HepG2 (cell line): ENCODE measurements around the gene ZFP36L2. TPM values are rescaled to one million over a fixed set of nuclear protein-coding genes. Genes with fewer than 3 reads are reported as not detected.

ENCODE experiments used
- ARID4A ChIP-seq: sonication (generic); formaldehyde crosslinking; IDR thresholded peaks from 2 replicates; pipeline ENCODE4 v1.5.0; 2020; ENCODE audit warnings: mild to moderate bottlenecking, missing genetic modification reagents, borderline replicate concordance
- HOXA3 ChIP-seq: sonication (generic); formaldehyde crosslinking; IDR thresholded peaks from 2 replicates; pipeline ENCODE4 v1.5.0; 2020; ENCODE audit warnings: missing genetic modification reagents
- MED8 ChIP-seq: sonication (generic); formaldehyde crosslinking; IDR thresholded peaks from 2 replicates; pipeline ENCODE4 v1.8.1; 2023; ENCODE audit warnings: mild to moderate bottlenecking, missing genetic modification reagents; ENCODE audit not compliant: insufficient replicate concordance
- NFE2L2 ChIP-seq: fragments of 150-350 bp; IDR thresholded peaks from 2 replicates; pipeline ENCODE4 v1.6.1; 2014; ENCODE audit warnings: low read length
- NR2F2 ChIP-seq: IDR thresholded peaks from 2 replicates; pipeline ENCODE4 v1.6.1; 2012; ENCODE audit warnings: low read depth, inconsistent platforms, borderline replicate concordance
- RXRB ChIP-seq: IDR thresholded peaks from 2 replicates; pipeline ENCODE4 v1.6.1; 2016; ENCODE audit warnings: borderline replicate concordance, missing genetic modification reagents, missing compliant biosample characterization
- SETDB1 ChIP-seq: sonication (generic); formaldehyde crosslinking; IDR thresholded peaks from 2 replicates; pipeline ENCODE4 v1.5.1; 2020; ENCODE audit warnings: missing genetic modification reagents, mild to moderate bottlenecking, borderline replicate concordance
- TGIF2 ChIP-seq: IDR thresholded peaks from 2 replicates; pipeline ENCODE4 v1.6.1; 2016; ENCODE audit warnings: control low read depth, missing compliant biosample characterization
- ZBTB37 ChIP-seq: sonication (generic); formaldehyde crosslinking; IDR thresholded peaks from 2 replicates; pipeline ENCODE4 v1.4.0; 2020; ENCODE audit warnings: mild to moderate bottlenecking, missing genetic modification reagents
- ZBTB43 ChIP-seq: sonication (generic); formaldehyde crosslinking; conservative IDR thresholded peaks from 2 replicates; pipeline ENCODE4 v1.4.0; 2020; ENCODE audit warnings: missing genetic modification reagents
- ZBTB8A ChIP-seq: sonication (generic); formaldehyde crosslinking; IDR thresholded peaks from 2 replicates; pipeline ENCODE4 v1.4.0; 2020; ENCODE audit warnings: mild to moderate bottlenecking, low read depth, missing genetic modification reagents, borderline replicate concordance
- ZFP36L2 ChIP-seq: sonication (generic); formaldehyde crosslinking; IDR thresholded peaks from 2 replicates; pipeline ENCODE4 v1.4.0; 2020; ENCODE audit warnings: missing genetic modification reagents
- ZNF274 ChIP-seq: sonication (generic); formaldehyde crosslinking; IDR thresholded peaks from 2 replicates; pipeline ENCODE4 v1.5.1; 2020; ENCODE audit warnings: mild to moderate bottlenecking, missing genetic modification reagents
- ZNF567 ChIP-seq: sonication (generic); formaldehyde crosslinking; IDR thresholded peaks from 2 replicates; pipeline ENCODE4 v1.8.1; 2023; ENCODE audit warnings: mild to moderate bottlenecking, missing genetic modification reagents, borderline replicate concordance
- ZNF589 ChIP-seq: sonication (generic); formaldehyde crosslinking; conservative IDR thresholded peaks from 2 replicates; pipeline ENCODE4 v1.8.0; 2022; ENCODE audit warnings: mild to moderate bottlenecking, moderate library complexity, missing genetic modification reagents
- ZNF672 ChIP-seq: sonication (generic); formaldehyde crosslinking; IDR thresholded peaks from 2 replicates; pipeline ENCODE4 v1.8.1; 2022; ENCODE audit warnings: missing genetic modification reagents
- ZNF737 ChIP-seq: sonication (generic); formaldehyde crosslinking; IDR thresholded peaks from 2 replicates; pipeline ENCODE4 v1.5.0; 2020; ENCODE audit warnings: missing genetic modification reagents, mild to moderate bottlenecking, borderline replicate concordance
- ZNF792 ChIP-seq: IDR thresholded peaks from 2 replicates; pipeline ENCODE4 v1.6.1; 2016
- ZNF800 ChIP-seq: sonication (generic); formaldehyde crosslinking; IDR thresholded peaks from 2 replicates; pipeline ENCODE4 v1.4.0; 2020; ENCODE audit warnings: missing genetic modification reagents
- polyA plus RNA-seq, 8 experiments: library from polyadenylated mRNA; depleted of rRNA in 3 of 8; stranded (reverse) in 7 of 8; unstranded in 1 of 8; fragments of >200 nt; fragmentation: Illumina TruSeq in 4 of 8; extraction: Trizol in 4 of 8; gene quantifications; 2 replicates each; pipeline versions ENCODE4 v1.2.1 to v1.2.3, GENCODE V29; 2011 to 2016; ENCODE audit warnings: low read depth in 4 of 8, missing spikeins in 1 of 8, mixed read lengths in 1 of 8; ENCODE audit not compliant: insufficient read depth in 1 of 8
- total RNA-seq, 5 experiments: library from RNA; depleted of rRNA; stranded (reverse); fragments of >200 nt; fragmentation: Illumina TruSeq; extraction: Trizol; gene quantifications; 2 replicates each; pipeline ENCODE4 v1.2.3, GENCODE V29; 2016; ENCODE audit warnings: low read depth in 1 of 5

ZFP36L2 gene
- total and polyA plus RNA-seq, 2 of the 13 experiments (the other 11 are each of a cell fraction or from before 2014, with no cell fraction given) = 11.2 to 21.8 TPM

GRCh38 chr2:43225093-43225787 lies 1.2 kb downstream of the ZFP36L2 start (continued):
- TF ChIP-seq ZBTB43 (CRISPR knock-in tag) (peak; percentile 78; the same call in 1 of the 2 replicates), NFE2L2 (no peak), ARID4A (CRISPR knock-in tag) (peak; percentile 10; the same call in 1 of the 2 replicates), ZNF567 (no peak), ZNF792 (CRISPR knock-in tag) (no peak), ZBTB37 (CRISPR knock-in tag) (no peak), RXRB (CRISPR knock-in tag) (peak; percentile 11; the same call in 1 of the 2 replicates), ZNF672 (CRISPR knock-in tag) (peak; percentile 81), HOXA3 (CRISPR knock-in tag) (no peak), MED8 (CRISPR knock-in tag) (no peak), ZNF589 (peak; percentile 91), ZNF737 (CRISPR knock-in tag) (no peak), NR2F2 (no peak), TGIF2 (CRISPR knock-in tag) (no peak), ZFP36L2 (CRISPR knock-in tag) (no peak), ZNF800 (no peak), SETDB1 (CRISPR knock-in tag) (no peak), ZNF274 (CRISPR knock-in tag) (peak; percentile 86), ZBTB8A (CRISPR knock-in tag) (0 out of 2 replicates have a peak, but pooled peaks have one; percentile 13)
